ENCODE data around the gene KIAA1614. TPM values are rescaled to one million over a fixed set of nuclear protein-coding genes. Genes with fewer than 3 reads are reported as not detected.

The KIAA1614 gene
- total RNA-seq, 2 donors from 2014 or later: 9.8 to 13.8 TPM

- no peak for TF ChIP-seq CTCF (IDR thresholded peaks at IDR 0.05)
- ATAC-seq (ENCODE audit: insufficient number of reproducible peaks, low FRiP score, low read depth): no peak
- no peak overlapping the region for H3K27ac ChIP-seq
Observed at GRCh38 chr1:180919183-180919700, 6.5 kb downstream of the KIAA1614 start.

DNA sequence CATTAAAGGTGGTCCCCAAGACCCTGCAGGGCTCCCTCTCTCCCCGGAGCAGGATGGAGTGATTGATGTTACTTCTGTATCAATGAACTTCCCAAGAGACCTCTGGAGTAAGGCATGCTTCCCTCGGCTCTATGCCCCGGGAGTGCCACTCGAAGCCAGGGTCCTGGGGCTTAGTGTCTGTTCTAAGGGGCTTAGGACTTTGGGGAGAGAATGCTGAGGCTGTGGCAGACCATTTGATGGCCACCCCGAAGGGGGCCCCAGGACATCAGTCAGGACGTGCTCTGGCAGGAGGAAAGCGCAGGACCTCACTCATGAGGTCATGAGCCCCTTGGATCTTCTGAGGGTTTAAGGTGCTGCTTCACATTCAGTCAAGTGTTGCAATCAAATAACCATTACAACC, 7.5 kb downstream of the KIAA1614 start:
- Histone ChIP-seq H3K4me3 (no peak overlapping the region), H3K9me3 (no peaks in the 10 kb centered on the region), H3K27ac (no peak overlapping the region), H3K27me3 (replicated peaks; ENCODE audit: insufficient read depth) (no peaks in the 10 kb centered on the region), H3K36me3 (peaks cover 29% of the 10 kb centered on the region), H3K4me1 (ENCODE audit: control insufficient read depth in 1 of 2, low read depth in 2 of 2) (no peaks in the 10 kb centered on the region)
- TF ChIP-seq CTCF (IDR thresholded peaks at IDR 0.05): no peak
- ATAC-seq (ENCODE audit: insufficient number of reproducible peaks, low FRiP score, low read depth) (no peak), DNase-seq (ENCODE audit: low spot score) (no peak)

More at GRCh38 chr1:180919183-180919700, 6.5 kb downstream of the KIAA1614 start:
- Histone ChIP-seq H3K27me3 (replicated peaks; ENCODE audit: insufficient read depth) (no peaks in the 10 kb centered on the region), H3K36me3 (peaks cover 29% of the 10 kb centered on the region), H3K4me3 (no peak overlapping the region), H3K4me1 (ENCODE audit: control insufficient read depth in 1 of 2, low read depth in 2 of 2) (peaks cover 0 to 1% of the 10 kb centered on the region in 2 donors), H3K9me3 (no peaks in the 10 kb centered on the region)
- no peak for DNase-seq (ENCODE audit: low spot score)

- DNase-seq (ENCODE audit: low spot score) (no peak), ATAC-seq (ENCODE audit: insufficient number of reproducible peaks, low FRiP score, low read depth) (no peak)
- Histone ChIP-seq H3K4me1 (ENCODE audit: control insufficient read depth in 1 of 2, low read depth in 2 of 2) (peaks cover 0 to under 1% of the 10 kb centered on the region in 2 donors), H3K36me3 (peaks cover 29% of the 10 kb centered on the region), H3K9me3 (no peaks in the 10 kb centered on the region), H3K27ac (no peak overlapping the region), H3K4me3 (no peak overlapping the region), H3K27me3 (replicated peaks; ENCODE audit: insufficient read depth) (no peaks in the 10 kb centered on the region)
- TF ChIP-seq CTCF (IDR thresholded peaks at IDR 0.05): no peak
Observed at GRCh38 chr1:180920702-180921101, 8.0 kb downstream of the KIAA1614 start.

DNA sequence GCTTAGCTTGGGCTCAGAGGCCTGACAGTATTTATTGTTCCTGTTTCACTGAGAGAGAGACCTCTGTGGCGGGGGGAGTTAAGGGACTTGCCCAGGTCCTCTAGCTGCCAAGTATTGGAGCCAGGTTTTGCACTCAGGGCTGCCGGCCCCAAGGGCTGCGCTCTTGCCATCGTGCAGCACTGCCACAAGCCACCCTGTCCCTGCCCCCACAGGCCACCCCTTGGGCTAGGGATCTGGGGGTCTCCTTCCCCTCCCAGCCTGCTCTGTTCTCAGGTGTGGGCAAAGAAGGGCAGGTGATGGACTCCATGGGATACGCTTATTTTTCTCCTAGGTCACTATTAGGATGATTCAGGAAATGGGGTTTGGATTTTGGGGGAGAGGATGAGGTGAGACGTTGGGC, 8.7 kb downstream of the KIAA1614 start:
- Histone ChIP-seq H3K4me1 (ENCODE audit: control insufficient read depth in 1 of 2, low read depth in 2 of 2) (peaks cover 0 to 8% of the 10 kb centered on the region in 2 donors), H3K4me3 (no peak overlapping the region), H3K27ac (no peak overlapping the region), H3K9me3 (no peaks in the 10 kb centered on the region), H3K27me3 (replicated peaks; ENCODE audit: insufficient read depth) (no peaks in the 10 kb centered on the region), H3K36me3 (peaks cover 23% of the 10 kb centered on the region)
- ATAC-seq (ENCODE audit: insufficient number of reproducible peaks, low FRiP score, low read depth): no peak
- no peak for TF ChIP-seq CTCF (IDR thresholded peaks at IDR 0.05)
- DNase-seq (ENCODE audit: low spot score): no peak

DNA sequence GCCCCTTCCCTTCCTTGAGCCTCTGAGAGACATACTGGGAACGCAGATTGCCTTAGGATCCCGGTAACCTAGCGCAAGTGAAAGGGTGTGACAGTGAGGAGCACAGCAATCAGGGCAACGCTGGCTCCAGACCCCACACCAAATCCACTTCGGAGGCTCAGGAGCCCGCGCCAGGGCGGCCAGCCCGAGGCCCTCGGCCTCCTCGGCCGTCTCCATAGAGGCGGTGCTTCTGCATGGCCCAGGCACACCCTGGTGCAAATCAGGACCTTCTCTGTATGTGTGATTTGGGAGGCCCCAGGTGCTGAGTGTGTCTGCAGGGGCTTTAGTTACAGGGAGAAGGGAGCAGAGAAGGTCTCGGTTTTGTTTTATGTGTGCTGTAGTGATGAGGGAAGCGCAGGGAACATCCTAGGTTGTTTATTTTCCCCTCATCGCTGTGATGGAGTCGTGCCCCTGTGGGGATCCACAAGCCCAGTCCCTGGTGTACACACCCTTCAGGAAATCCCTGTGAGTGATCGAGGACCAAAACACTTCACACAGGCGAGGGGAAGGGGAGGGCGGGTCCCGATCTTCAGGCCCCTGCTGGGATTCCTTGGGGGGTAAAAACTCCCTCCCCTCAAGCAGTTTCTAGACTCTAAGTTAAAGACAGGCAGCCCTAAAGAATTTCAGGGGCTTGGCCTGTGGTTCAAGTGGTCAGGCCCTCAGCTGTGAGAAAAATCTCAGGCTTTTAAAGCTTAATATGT, 9.4 kb downstream of the KIAA1614 start:
- H3K4me3 ChIP-seq: no peak overlapping the region
- H3K27me3 ChIP-seq (replicated peaks; ENCODE audit: insufficient read depth): no peaks in the 10 kb centered on the region
- ATAC-seq (ENCODE audit: insufficient number of reproducible peaks, low FRiP score, low read depth): no peak
- H3K27ac ChIP-seq: no peak overlapping the region
- DNase-seq (ENCODE audit: low spot score): no peak
- peaks cover 0 to 14% of the 10 kb centered on the region in 2 donors for H3K4me1 ChIP-seq (ENCODE audit: control insufficient read depth in 1 of 2, low read depth in 2 of 2)
- H3K36me3 ChIP-seq: peaks cover 17% of the 10 kb centered on the region
- no peak for TF ChIP-seq CTCF (IDR thresholded peaks at IDR 0.05)
- no peaks in the 10 kb centered on the region for H3K9me3 ChIP-seq

All from thoracic aorta (tissue), 2 donors.